Vagina (tissue), 2 donors: Measurements from ENCODE around the gene NDUFB8.

Source experiments
- CTCF ChIP-seq, 3 experiments: fragments of 450-650 bp in 2 of 3; fragments of 200-600 bp in 1 of 3; sonication (generic) in 1 of 3; IDR thresholded peaks; one replicate each; pipeline ENCODE4 v1.5.1; 2017 to 2019; ENCODE audit warnings: antibody characterized with exemption in 3 of 3, mild to moderate bottlenecking in 2 of 3, moderate library complexity in 2 of 3
- POLR2A ChIP-seq, 2 donors: fragments of 450-650 bp; IDR thresholded peaks; one replicate each; pipeline ENCODE4 v1.6.1; 2017; ENCODE audit warnings: antibody characterized with exemption in 2 of 2, mild to moderate bottlenecking in 2 of 2, moderate library complexity in 2 of 2
- POLR2AphosphoS5 ChIP-seq, 2 donors: sonication (generic); formaldehyde crosslinking; IDR thresholded peaks; one replicate each; pipeline ENCODE4 v1.9.0; 2017; ENCODE audit warnings: antibody characterized with exemption in 2 of 2, mild to moderate bottlenecking in 2 of 2, low read depth in 1 of 2; ENCODE audit not compliant: insufficient read depth in 1 of 2

- no peak for TF ChIP-seq CTCF (IDR thresholded peaks at IDR 0.05)
- TF ChIP-seq POLR2A (IDR thresholded peaks at IDR 0.05), result no peak
- no peak for TF ChIP-seq POLR2AphosphoS5 (IDR thresholded peaks at IDR 0.05; ENCODE audit: insufficient read depth in 1 of 2, low read depth in 1 of 2)
Observed at GRCh38 chr10:100551196-100551595, 21.5 kb upstream of the NDUFB8 start.
